Parathyroid adenoma (tissue), 2 donors: Measurements from ENCODE around the gene B9D1.
"Not testable (repeated sequence)": the region's sequence is repeated elsewhere in the genome, so short reads cannot be mapped to it uniquely, and the experiment has no call there.

ENCODE experiments used
- H2AFZ ChIP-seq: fragments of 300-600 bp; sonication (generic); one replicate; pipeline ENCODE4 v1.7.0; 2017; ENCODE audit warnings: antibody characterized with exemption, mild to moderate bottlenecking
- H3K27ac ChIP-seq: fragments of 300-600 bp; sonication (generic); one replicate; pipeline ENCODE4 v1.7.0; 2017
- H3K27me3 ChIP-seq: fragments of 300-600 bp; sonication (generic); one replicate; pipeline ENCODE4 v1.7.0; 2017; ENCODE audit warnings: low read length; ENCODE audit not compliant: control insufficient read depth, insufficient read depth
- H3K36me3 ChIP-seq: fragments of 300-600 bp; sonication (generic); one replicate; pipeline ENCODE4 v1.7.0; 2017; ENCODE audit warnings: low read length; ENCODE audit not compliant: control insufficient read depth, insufficient read depth
- H3K4me1 ChIP-seq: fragments of 300-600 bp; sonication (generic); one replicate; pipeline ENCODE4 v1.7.0; 2017; ENCODE audit warnings: control low read depth
- H3K4me2 ChIP-seq: fragments of 300-600 bp; sonication (generic); one replicate; pipeline ENCODE4 v1.7.0; 2017; ENCODE audit warnings: low read length
- H3K4me3 ChIP-seq: fragments of 300-600 bp; sonication (generic); one replicate; pipeline ENCODE4 v1.7.0; 2017; ENCODE audit warnings: low read depth, low read length
- H3K79me2 ChIP-seq: fragments of 300-600 bp; sonication (generic); one replicate; pipeline ENCODE4 v1.7.0; 2017; ENCODE audit warnings: control low read depth
- H3K9ac ChIP-seq: fragments of 300-600 bp; sonication (generic); one replicate; pipeline ENCODE4 v1.7.0; 2017; ENCODE audit warnings: mild to moderate bottlenecking
- H3K9me3 ChIP-seq: fragments of 300-600 bp; sonication (generic); one replicate; pipeline ENCODE4 v1.7.0; 2017; ENCODE audit warnings: low read length; ENCODE audit not compliant: control insufficient read depth
- CTCF ChIP-seq: fragments of 300-600 bp; sonication (generic); IDR thresholded peaks from one replicate; pipeline ENCODE4 v1.7.0; 2017; ENCODE audit warnings: antibody characterized with exemption, mild to moderate bottlenecking
- donor health status: primary hyperparathyroidism.

B9D1 gene

GRCh38 chr17:19354748-19355147 is 7.8 kb downstream of the B9D1 start:
- Histone ChIP-seq H3K4me2 (no peak overlapping the region), H3K27ac (no peak overlapping the region), H2AFZ (no peak overlapping the region), H3K9ac (no peak overlapping the region), H3K4me3 (no peak overlapping the region), H3K27me3 (no peaks in the 10 kb centered on the region), H3K36me3 (no peaks in the 10 kb centered on the region), H3K9me3 (no peaks in the 10 kb centered on the region), H3K79me2 (no peaks in the 10 kb centered on the region), H3K4me1 (no peaks in the 10 kb centered on the region)
- no peak for TF ChIP-seq CTCF

DNA sequence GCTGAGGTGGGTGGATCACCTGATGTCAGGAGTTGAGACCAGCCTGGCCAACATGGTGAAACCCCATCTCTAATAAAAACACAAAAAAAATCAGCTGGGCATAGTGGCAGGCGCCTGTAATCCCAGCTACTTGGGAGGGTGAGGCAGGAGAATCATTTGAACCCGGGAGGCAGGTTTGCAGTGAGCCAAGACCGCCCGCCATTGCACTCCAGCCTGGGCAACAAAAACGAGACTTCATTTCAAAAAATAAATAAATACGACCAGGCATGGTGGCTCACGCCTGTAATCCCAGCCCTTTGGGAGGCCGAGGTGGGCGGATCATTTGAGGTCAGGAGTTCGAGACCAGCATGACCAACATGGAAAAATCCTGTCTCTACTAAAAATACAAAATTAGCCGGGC is 9.1 kb downstream of the B9D1 start:
- not testable (repeated sequence) for H3K9ac ChIP-seq, H3K4me2 ChIP-seq, H3K27ac ChIP-seq, H3K4me1 ChIP-seq, H3K27me3 ChIP-seq, H3K79me2 ChIP-seq, H3K36me3 ChIP-seq, H3K4me3 ChIP-seq, H3K9me3 ChIP-seq, H2AFZ ChIP-seq

- Histone ChIP-seq H2AFZ (no peak overlapping the region), H3K9me3 (no peaks in the 10 kb centered on the region), H3K79me2 (no peaks in the 10 kb centered on the region), H3K4me2 (no peak overlapping the region), H3K27me3 (no peaks in the 10 kb centered on the region), H3K36me3 (no peaks in the 10 kb centered on the region), H3K4me3 (no peak overlapping the region), H3K4me1 (no peaks in the 10 kb centered on the region), H3K9ac (no peak overlapping the region), H3K27ac (no peak overlapping the region)
- no peak for TF ChIP-seq CTCF
Measured at GRCh38 chr17:19348806-19349205, 13.7 kb downstream of the B9D1 start.

DNA sequence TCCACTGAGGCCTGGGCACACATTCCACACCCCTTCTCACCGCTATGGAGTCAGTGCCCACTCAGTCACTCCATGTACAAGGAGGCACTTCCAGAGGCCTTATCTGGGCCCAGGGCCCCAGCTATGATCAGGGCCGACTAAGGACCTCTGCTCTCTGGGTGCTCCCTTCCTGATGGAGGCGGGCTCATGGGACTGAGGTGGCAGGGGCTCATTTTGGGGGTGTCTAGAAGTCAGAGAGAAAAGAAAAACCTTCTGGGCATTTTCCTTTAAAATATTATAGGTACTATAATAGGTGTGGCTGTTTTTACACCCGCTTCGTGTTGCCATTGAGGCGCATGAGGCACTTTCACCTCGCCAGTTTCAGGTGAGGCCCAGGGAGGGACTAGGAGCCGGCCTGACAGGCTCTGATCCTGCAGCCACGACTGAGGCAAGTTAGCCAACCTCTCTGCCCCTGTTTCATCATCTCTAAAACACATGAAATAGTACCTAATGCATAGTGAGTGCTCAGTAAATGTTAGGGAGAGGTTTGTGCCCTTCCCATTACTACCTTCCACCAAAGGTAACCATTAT is 14.4 kb downstream of the B9D1 start:
- TF ChIP-seq CTCF, result no peak
- H3K27me3 ChIP-seq, result no peaks in the 10 kb centered on the region
- H3K9me3 ChIP-seq, result no peaks in the 10 kb centered on the region
- H3K36me3 ChIP-seq, result no peaks in the 10 kb centered on the region
- H3K9ac ChIP-seq, result no peak overlapping the region
- H3K4me3 ChIP-seq, result no peak overlapping the region
- H2AFZ ChIP-seq, result no peak overlapping the region
- no peak overlapping the region for H3K4me2 ChIP-seq
- H3K79me2 ChIP-seq, result no peaks in the 10 kb centered on the region
- H3K4me1 ChIP-seq, result no peaks in the 10 kb centered on the region
- H3K27ac ChIP-seq, result no peak overlapping the region

DNA sequence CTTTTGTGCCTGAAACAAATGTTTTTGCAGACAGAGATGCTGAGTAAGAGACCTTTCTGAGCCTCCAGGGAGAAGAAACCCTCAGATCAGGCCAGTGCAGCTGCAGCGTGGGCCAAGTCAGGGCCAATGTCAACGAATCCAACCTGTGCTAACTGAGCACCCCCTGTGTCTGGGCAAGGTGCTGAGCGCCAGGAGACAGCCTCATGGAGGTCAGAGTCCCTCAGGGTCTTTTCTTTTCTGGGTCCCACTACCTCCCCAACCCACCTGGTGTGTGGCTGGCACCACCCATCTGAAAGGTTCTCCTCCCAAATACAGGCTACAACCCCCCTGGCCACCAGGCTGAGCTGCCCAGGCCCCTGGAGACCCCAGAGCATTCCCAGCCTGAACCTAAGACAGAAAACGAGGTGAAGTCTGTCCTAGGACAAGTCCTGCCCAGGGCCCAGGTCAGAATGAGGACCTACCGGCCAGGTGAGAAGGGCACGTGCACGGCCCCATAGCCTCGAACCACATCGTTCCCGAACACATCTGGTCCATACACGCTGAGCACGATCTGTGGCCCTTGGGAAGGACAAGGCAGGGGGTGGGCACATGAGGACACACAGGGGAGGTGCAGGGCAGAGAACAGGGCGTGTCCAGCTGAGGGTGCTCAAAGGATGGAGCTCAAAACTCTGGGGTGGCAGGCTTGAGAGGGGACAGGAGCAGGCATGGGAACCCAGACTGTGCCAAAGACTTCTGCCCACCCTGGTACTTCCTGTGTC is 15.0 kb downstream of the B9D1 start:
- Histone ChIP-seq H3K36me3 (no peaks in the 10 kb centered on the region), H3K4me1 (peaks cover 3% of the 10 kb centered on the region), H3K79me2 (no peaks in the 10 kb centered on the region), H2AFZ (no peak overlapping the region), H3K27ac (no peak overlapping the region), H3K4me3 (no peak overlapping the region), H3K9ac (no peak overlapping the region), H3K27me3 (no peaks in the 10 kb centered on the region), H3K4me2 (no peak overlapping the region), H3K9me3 (no peaks in the 10 kb centered on the region)
- TF ChIP-seq CTCF, result no peak
